GM21515 (cell line): ENCODE results near the gene GMDS.

Experiments used
- ATAC-seq: cut with Tn5 transposase; IDR thresholded peaks from one replicate; pipeline ENCODE4 v1.9.1; 2021; ENCODE audit not compliant: unreplicated experiment

Gene GMDS

GRCh38 chr6:1584996-1585668, 660.3 kb downstream of the GMDS start:
- no peak for ATAC-seq

DNA sequence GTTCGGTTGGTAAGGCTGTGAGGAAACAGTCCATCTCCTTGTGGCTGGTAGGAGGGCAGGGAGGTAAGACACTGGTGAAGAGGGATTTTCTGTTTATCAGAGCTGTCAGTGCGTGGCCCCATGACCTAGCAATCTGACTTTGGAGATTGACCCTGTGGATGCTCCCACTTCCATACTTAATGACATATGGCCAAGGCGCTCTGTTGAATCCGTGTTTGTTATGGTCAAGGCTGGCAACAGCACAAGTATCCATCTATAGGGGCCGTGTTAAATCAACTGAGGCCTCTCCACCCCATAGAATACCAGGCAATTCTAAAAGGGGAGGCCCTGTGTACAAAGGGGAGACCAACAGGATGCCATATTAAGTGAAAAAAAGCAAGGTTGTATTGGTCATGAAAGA, 661.3 kb downstream of the GMDS start:
- ATAC-seq = no peak

GRCh38 chr6:1581120-1581991, 664.0 kb downstream of the GMDS start:
- ATAC-seq = no peak

GRCh38 chr6:1580585-1580984, 664.8 kb downstream of the GMDS start:
- no peak for ATAC-seq

DNA sequence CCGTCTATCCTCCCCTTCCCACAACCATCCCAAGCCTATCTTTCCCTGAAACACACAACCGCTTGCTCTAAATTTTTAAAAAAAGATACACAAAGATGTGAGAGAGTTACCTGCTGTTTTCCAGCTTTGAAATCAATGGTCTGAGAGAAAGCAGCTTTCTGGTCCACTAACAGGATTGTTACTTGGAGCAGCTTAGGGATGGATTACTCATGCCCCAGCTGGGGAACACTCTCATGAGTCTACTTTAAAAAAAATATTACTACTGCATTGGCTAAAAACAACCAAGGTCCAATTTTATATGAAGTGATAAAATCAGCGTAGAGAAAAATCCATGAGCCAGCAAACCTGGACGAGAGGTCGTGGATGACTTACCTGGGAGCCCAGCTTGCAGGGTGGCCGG, 665.3 kb downstream of the GMDS start:
- ATAC-seq = no peak

- ATAC-seq = no peak
These were observed 666.3 kb downstream of the GMDS start for GRCh38 chr6:1579096-1579495.

DNA sequence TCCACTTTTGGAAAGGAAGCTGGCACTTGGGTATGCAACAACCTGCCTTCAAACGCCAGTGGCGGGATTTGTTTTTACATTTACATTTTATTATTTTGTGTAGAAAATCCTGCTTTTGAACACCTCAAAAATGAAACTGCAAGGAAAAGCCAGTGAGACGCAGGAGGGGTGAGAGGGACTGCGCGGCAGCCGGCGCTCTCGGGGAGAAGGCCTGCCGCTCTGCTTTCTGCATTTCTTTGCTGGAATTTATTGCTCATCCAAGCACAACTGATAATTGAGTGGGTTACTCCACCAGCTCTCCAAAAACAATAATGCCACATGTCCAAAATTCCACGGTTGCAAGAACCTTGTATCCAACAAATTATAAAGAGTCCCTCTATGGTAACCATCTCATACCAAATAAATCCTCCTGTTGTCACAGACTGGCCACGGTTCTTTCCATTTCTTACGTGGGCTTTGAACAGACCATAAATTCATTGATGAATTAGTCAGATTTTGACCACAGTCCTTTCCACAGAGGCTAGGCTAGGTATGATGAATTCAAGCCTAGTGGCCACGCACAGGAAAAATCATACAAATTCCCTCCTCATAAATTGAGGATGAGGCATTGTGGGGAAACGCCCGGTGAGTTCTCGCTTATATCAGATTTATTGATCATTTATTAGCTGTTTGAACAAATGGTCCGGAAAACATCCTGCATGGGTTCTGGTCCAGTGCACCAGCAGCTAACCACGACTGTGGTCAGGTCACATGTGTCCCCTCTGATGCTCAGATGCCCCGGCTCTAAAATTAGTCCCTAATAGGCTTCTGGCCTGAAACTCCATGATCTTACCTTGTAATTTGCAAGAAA, 667.3 kb downstream of the GMDS start:
- ATAC-seq = no peak

DNA sequence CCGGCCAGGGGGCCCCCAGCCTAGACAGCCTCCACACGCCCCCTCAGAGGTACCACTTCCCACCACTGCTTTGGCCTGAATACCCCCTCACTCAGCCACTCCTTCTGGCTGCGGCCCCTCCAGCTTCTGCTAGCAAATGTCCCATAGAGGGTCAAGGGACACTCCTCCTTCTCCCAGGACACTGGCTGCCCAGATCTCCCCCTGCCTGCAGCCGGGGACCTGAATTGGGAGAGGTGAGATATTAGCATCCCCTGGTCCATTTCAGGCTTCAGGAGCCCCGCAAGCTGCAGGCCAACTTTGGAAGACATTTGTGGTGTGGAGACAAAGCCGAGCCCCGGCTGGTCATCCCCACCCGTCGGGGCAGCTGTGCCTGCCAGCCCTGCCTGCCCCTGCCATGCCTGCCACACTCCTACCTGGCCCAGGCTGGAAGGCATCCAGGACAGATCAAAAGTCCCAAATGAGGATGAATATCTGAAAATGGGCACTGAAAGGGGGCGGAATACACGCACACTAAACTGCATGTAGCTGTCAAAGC, 668.2 kb downstream of the GMDS start:
- no peak for ATAC-seq

GRCh38 chr6:1576711-1577110, 668.7 kb downstream of the GMDS start:
- ATAC-seq = no peak

DNA sequence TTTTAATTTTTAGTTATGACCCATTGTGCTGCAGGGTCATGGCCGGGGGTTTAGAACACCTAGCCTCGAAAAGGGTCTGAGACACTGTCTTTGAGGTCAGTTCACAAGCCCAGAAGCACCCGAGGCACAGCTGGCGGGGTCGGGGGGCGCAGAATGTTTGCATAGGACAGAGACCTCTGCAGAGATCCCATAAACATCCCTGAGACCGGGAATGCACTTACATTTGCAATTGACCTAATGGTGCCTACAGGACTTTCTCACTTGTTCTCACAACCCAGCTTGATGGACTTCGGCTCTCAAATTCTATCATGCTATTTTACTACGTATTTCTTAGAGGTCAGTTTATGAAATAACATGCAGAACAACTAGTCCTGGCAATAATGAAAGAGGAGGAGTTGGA, 669.2 kb downstream of the GMDS start:
- ATAC-seq = no peak

DNA sequence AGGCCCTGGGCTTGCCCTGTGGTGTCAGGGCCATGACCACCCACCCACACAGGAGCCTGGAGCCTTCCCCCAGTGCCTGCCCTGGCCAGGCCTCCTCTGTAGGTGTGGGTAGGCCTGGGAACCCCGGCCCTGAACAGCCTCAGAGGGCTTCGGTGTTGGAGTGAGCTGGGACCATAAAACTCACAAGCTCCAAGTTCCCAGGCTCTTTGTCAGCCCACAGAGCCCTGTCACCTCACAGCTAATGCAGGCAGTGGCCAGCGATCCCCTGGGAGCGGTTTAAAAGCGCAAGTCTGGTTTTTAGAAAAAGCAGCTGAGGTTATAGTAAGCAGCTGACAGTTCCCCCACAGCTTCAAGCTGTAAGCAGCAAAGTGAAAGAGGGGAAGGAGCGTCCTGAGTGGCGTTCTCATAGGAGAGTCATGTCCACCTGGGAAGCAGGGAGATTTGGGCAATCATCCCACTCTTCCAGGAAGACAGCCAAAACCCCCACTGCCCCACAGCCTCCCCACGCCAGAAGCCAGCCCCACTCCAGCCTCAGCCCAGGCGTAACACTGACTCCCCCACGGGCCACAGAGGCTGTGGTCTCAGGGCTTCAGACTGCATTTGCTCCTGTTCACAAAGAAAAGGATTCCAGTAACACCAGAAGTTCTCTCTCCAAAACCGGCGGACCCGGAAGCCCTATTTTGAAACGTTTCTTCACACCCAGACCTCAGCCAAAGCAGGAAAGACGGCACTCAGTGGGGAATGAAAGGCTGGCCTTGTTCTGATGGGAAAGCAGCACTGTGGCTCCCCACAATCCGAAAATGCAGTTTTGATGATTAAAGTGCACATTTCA, 670.0 kb downstream of the GMDS start:
- ATAC-seq = no peak

GRCh38 chr6:1574890-1575209, 670.6 kb downstream of the GMDS start:
- no peak for ATAC-seq

GRCh38 chr6:1574083-1574761, 671.2 kb downstream of the GMDS start:
- ATAC-seq = no peak
